HL-60 (cell line): ENCODE data around the gene ARHGAP18.

ENCODE experiments used
- POLR2AphosphoS5 ChIP-seq: IDR thresholded peaks from 2 replicates; pipeline ENCODE4 v1.6.1; 2012; ENCODE audit warnings: low read depth
- SPI1 ChIP-seq: IDR thresholded peaks from 2 replicates; pipeline ENCODE4 v1.6.1; 2012; ENCODE audit warnings: low read depth, mild to moderate bottlenecking, borderline replicate concordance
- TF ChIP-seq, protein P1 (sequence below): IDR thresholded peaks from one replicate; pipeline ENCODE4 v1.5.1; 2011; ENCODE audit warnings: low read length, control low read depth, inconsistent platforms; ENCODE audit not compliant: insufficient read depth

DNA sequence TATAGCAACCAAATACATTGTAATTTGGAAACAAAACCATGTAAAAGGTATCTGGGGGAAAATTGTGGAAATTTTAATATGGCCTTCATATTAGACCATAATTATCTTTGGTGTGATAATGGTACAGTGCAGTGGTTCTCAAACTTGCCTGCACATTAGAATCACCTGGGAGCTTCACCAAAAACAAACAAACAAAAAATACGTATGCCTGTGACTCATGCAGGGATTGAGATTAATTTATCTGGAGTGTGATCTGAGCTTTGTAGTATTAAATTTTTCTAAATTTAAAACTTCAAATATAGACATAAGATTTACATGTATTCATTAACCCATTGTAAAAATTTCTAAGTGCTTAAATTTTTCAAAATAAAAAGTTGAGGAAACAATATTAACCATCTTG is 31.5 kb downstream of the ARHGAP18 start:
- TF ChIP-seq, protein P1, sequence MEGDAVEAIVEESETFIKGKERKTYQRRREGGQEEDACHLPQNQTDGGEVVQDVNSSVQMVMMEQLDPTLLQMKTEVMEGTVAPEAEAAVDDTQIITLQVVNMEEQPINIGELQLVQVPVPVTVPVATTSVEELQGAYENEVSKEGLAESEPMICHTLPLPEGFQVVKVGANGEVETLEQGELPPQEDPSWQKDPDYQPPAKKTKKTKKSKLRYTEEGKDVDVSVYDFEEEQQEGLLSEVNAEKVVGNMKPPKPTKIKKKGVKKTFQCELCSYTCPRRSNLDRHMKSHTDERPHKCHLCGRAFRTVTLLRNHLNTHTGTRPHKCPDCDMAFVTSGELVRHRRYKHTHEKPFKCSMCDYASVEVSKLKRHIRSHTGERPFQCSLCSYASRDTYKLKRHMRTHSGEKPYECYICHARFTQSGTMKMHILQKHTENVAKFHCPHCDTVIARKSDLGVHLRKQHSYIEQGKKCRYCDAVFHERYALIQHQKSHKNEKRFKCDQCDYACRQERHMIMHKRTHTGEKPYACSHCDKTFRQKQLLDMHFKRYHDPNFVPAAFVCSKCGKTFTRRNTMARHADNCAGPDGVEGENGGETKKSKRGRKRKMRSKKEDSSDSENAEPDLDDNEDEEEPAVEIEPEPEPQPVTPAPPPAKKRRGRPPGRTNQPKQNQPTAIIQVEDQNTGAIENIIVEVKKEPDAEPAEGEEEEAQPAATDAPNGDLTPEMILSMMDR, result no peak
- TF ChIP-seq SPI1 (no peak), POLR2AphosphoS5 (no peak)
